Heart left ventricle (tissue), 13 donors: ENCODE data around the gene SH3GL3.

ENCODE experiments used
- POLR2A ChIP-seq, 2 donors: fragments of 450-650 bp; IDR thresholded peaks; one replicate each; pipeline ENCODE4 v1.6.1; 2017; ENCODE audit warnings: antibody characterized with exemption in 2 of 2, mild to moderate bottlenecking in 2 of 2, moderate library complexity in 2 of 2
- TF ChIP-seq, protein P1 (sequence below), 12 donors: fragments of 200-600 bp; sonication (generic) in 4 of 12; IDR thresholded peaks; one replicate each; pipeline versions ENCODE4 v1.5.0 to v1.8.0; 2018 to 2022; ENCODE audit warnings: antibody characterized with exemption in 12 of 12, mild to moderate bottlenecking in 5 of 12
- donor health status: ischemic (EF 13 %, LVEDD 7.1; RV severe dilation, severe dysfunction).
- donor health status: DM: no; HTN: yes; CAD: no.
- donor health status: DM: no; HTN: no; CAD: no.
- donor health status: ischemic (EF 25% LVEDD 6.9; RV normal size, moderate dysfunction).
- donor health status: ischemic (EF 25% LVEDD 5.7; RV mildly dilated, moderate dysfunction).
- donor health status: ischemic (EF 35%, LVEDD 5.7; RV mildly dilated, moderate dysfunction).
- donor health status: nonischemic (EF 11% LVEDD 7.7; RV severe dilation, severe dysfunction).
- donor health status: DM: yes; HTN: yes; CAD: no.
- donor health status: PGD.
- donor health status: ischemic (EF 29% LVEDD 5.4; RV normal size, mild dysfunction).
- donor health status: nonischemic (EF 23%, LVEDD 6.1; RV moderate dilation, normal function).

DNA sequence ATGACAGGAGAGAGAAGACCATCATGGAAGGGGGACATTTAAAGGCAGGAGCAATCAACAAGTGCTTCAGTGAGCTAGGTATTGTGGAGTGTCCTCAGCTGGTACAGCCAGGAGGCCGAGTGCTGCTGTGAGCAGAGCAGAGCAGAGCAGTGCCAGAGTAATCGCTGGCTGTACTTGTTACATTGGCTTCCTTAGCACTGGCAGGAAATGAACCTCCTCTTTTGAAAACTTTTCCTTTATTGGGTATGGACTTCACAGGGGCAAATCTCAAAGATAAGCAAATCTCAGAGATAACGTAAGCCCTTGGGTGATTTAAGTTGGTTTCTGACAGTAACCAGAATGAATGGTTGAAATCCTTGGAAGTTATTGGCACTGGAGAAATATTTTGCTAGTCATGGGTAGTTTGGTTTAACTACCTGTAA lies 2.1 kb downstream of the SH3GL3 start:
- TF ChIP-seq, protein P1, sequence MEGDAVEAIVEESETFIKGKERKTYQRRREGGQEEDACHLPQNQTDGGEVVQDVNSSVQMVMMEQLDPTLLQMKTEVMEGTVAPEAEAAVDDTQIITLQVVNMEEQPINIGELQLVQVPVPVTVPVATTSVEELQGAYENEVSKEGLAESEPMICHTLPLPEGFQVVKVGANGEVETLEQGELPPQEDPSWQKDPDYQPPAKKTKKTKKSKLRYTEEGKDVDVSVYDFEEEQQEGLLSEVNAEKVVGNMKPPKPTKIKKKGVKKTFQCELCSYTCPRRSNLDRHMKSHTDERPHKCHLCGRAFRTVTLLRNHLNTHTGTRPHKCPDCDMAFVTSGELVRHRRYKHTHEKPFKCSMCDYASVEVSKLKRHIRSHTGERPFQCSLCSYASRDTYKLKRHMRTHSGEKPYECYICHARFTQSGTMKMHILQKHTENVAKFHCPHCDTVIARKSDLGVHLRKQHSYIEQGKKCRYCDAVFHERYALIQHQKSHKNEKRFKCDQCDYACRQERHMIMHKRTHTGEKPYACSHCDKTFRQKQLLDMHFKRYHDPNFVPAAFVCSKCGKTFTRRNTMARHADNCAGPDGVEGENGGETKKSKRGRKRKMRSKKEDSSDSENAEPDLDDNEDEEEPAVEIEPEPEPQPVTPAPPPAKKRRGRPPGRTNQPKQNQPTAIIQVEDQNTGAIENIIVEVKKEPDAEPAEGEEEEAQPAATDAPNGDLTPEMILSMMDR (IDR thresholded peaks at IDR 0.05) = no peak
- no peak for TF ChIP-seq POLR2A (IDR thresholded peaks at IDR 0.05)
